Ishikawa (cell line): ENCODE data around the gene EXOC4.

Experiments used
- CEBPB ChIP-seq: IDR thresholded peaks from 2 replicates; pipeline ENCODE4 v1.6.1; 2012
- CREB1 ChIP-seq: IDR thresholded peaks from 2 replicates; pipeline ENCODE4 v1.6.1; 2012; ENCODE audit warnings: low read depth
- EP300 ChIP-seq: IDR thresholded peaks from 2 replicates; pipeline ENCODE4 v1.6.1; 2012; ENCODE audit warnings: borderline replicate concordance
- FOXM1 ChIP-seq: IDR thresholded peaks from 2 replicates; pipeline ENCODE4 v1.6.1; 2012; ENCODE audit warnings: low read depth, borderline replicate concordance
- NFIC ChIP-seq: IDR thresholded peaks from 2 replicates; pipeline ENCODE4 v1.6.1; 2012
- RAD21 ChIP-seq: IDR thresholded peaks from 2 replicates; pipeline ENCODE4 v1.6.1; 2012; ENCODE audit warnings: low read depth
- TAF1 ChIP-seq: IDR thresholded peaks from 2 replicates; pipeline ENCODE4 v1.6.1; 2012; ENCODE audit warnings: low read depth, mild to moderate bottlenecking
- TCF12 ChIP-seq: IDR thresholded peaks from 2 replicates; pipeline ENCODE4 v1.6.1; 2012; ENCODE audit warnings: low read depth
- TEAD4 ChIP-seq: IDR thresholded peaks from 2 replicates; pipeline ENCODE4 v1.6.1; 2012
- YY1 ChIP-seq: IDR thresholded peaks from 2 replicates; pipeline ENCODE4 v1.6.1; 2012; ENCODE audit warnings: low read depth
- ZBTB7A ChIP-seq: IDR thresholded peaks from 2 replicates; pipeline ENCODE4 v1.6.1; 2012; ENCODE audit warnings: low read depth
- TF ChIP-seq, protein P1 (sequence below): IDR thresholded peaks from 2 replicates; pipeline ENCODE4 v1.6.1; 2012; ENCODE audit warnings: low read depth, mild to moderate bottlenecking
- TF ChIP-seq, protein P2 (sequence below): IDR thresholded peaks from 2 replicates; pipeline ENCODE4 v1.6.1; 2012
- TF ChIP-seq, protein P3 (sequence below): IDR thresholded peaks from 2 replicates; pipeline ENCODE4 v1.6.1; 2012

DNA sequence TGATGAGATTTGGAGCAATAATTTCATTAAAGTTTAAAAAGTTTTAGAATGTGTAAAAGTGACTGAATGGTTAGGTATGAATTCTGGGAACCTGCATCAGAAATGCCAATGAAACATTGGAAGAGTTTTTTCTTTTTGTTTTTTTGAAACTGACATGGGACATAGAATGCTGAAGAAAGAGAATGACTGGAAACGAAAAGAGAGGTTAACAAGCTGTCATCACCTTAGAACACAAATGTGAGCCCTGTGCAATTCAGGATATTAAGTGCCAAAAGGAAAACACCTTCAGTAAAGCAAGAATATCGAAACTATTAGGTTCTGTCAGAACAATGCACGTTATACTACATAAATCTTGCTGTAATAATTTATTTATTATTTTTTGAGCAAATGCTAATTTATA, 12.6 kb upstream of the EXOC4 start:
- no peak for TF ChIP-seq EP300
- TF ChIP-seq, protein P1, sequence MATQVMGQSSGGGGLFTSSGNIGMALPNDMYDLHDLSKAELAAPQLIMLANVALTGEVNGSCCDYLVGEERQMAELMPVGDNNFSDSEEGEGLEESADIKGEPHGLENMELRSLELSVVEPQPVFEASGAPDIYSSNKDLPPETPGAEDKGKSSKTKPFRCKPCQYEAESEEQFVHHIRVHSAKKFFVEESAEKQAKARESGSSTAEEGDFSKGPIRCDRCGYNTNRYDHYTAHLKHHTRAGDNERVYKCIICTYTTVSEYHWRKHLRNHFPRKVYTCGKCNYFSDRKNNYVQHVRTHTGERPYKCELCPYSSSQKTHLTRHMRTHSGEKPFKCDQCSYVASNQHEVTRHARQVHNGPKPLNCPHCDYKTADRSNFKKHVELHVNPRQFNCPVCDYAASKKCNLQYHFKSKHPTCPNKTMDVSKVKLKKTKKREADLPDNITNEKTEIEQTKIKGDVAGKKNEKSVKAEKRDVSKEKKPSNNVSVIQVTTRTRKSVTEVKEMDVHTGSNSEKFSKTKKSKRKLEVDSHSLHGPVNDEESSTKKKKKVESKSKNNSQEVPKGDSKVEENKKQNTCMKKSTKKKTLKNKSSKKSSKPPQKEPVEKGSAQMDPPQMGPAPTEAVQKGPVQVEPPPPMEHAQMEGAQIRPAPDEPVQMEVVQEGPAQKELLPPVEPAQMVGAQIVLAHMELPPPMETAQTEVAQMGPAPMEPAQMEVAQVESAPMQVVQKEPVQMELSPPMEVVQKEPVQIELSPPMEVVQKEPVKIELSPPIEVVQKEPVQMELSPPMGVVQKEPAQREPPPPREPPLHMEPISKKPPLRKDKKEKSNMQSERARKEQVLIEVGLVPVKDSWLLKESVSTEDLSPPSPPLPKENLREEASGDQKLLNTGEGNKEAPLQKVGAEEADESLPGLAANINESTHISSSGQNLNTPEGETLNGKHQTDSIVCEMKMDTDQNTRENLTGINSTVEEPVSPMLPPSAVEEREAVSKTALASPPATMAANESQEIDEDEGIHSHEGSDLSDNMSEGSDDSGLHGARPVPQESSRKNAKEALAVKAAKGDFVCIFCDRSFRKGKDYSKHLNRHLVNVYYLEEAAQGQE = no peak
- no peak for TF ChIP-seq RAD21
- TF ChIP-seq NFIC = no peak
- no peak for TF ChIP-seq CEBPB
- no peak for TF ChIP-seq YY1
- TF ChIP-seq CREB1 = no peak
- TF ChIP-seq, protein P2, sequence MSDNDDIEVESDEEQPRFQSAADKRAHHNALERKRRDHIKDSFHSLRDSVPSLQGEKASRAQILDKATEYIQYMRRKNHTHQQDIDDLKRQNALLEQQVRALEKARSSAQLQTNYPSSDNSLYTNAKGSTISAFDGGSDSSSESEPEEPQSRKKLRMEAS = no peak
- TF ChIP-seq FOXM1 = no peak
- TF ChIP-seq TAF1 = no peak
- TF ChIP-seq, protein P3, sequence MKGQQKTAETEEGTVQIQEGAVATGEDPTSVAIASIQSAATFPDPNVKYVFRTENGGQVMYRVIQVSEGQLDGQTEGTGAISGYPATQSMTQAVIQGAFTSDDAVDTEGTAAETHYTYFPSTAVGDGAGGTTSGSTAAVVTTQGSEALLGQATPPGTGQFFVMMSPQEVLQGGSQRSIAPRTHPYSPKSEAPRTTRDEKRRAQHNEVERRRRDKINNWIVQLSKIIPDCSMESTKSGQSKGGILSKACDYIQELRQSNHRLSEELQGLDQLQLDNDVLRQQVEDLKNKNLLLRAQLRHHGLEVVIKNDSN = no peak
- no peak for TF ChIP-seq TCF12
- TF ChIP-seq TEAD4 = no peak
- TF ChIP-seq ZBTB7A = no peak
